Stimulated activated CD4-positive, alpha-beta T cell treated with anti-CD3 and anti-CD28 coated beads, Interleukin-2, amount 100 ng/mL, for 48 hours (primary cell): ENCODE measurements around the gene SAFB.

ENCODE experiments used
- DNase-seq, 2 donors: peaks; one replicate each; pipeline ENCODE4 v3.0.0-alpha.2; 2020

Gene SAFB

DNA sequence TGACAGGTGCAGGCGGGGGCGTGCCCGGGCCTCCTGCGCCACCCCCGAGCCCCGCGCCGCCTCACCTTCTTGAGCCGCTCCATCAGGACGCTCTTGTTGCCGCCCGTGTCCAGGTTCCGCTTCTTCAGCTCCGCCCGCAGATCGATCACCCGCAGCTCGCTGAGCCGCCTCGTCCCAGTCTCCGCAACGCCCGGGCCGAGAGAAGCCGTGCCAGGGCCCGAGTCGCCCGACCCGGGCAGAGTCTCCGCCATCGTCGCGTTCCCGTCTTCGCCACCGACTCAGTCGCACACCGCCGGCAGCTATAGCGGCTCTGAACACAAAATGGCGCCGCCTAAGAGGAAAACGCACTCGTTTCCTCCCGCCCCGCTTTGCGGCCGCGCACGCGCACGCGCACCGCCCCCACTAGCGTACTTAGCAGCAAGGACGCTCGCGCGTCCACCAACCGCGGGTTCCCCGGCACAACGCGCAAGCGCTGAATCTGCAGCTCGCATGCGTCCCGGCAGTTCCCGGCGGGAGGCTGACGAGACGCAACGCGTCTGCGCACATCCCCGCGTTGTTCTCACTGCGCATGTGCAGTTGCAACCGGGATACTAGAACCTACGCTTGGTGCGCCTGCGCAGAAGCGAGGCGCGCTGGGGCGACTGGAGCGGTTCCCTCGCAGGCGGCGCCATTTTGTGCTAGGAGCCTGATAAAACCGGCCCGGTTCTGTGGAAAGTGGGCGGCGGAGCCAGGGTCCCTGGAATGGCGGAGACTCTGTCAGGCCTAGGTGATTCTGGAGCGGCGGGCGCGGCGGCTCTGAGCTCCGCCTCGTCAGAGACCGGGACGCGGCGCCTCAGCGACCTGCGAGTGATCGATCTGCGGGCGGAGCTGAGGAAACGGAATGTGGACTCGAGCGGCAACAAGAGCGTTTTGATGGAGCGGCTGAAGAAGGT is at the start of gene SAFB, which contains the start of gene SAFB2:
Gene SAFB (plus strand): TSS at position 619 of the 932 bp plus-strand sequence. CDS start 123 bp downstream, at position 742.
Gene SAFB2 (minus strand): TSS at position 312 of the 932 bp plus-strand sequence. CDS start 61 bp downstream, at position 251.
- DNase-seq: peak; percentile 98

DNA sequence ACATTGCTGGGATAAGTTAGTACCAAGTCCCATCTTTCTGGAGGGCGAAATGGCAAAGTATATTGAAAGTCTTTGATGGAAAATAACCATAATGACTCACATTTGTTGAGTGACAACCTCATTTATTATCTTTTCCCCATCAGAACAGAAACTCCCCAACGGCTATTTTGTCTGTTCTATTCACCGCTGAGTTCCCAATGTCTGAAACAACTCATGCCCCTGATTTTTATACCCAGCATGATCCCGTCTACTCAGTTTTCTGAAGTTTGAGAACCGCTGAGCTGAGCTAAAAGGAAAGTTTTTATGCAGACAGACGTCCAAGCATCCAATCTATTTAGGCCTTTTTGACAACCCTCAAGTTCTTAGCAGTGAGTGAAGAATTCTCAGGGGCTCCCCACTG is 47.3 kb upstream of the SAFB start:
- DNase-seq: no peak

GRCh38 chr19:5578097-5578846 is 44.6 kb upstream of the SAFB start:
- peak; percentile 73 to 78 for DNase-seq

GRCh38 chr19:5579286-5579685 is 43.6 kb upstream of the SAFB start:
- no peak for DNase-seq

- DNase-seq: no peak
These were observed 43.2 kb upstream of the SAFB start for GRCh38 chr19:5579697-5580096.

GRCh38 chr19:5580161-5580571 is 42.7 kb upstream of the SAFB start:
- DNase-seq: no peak

DNA sequence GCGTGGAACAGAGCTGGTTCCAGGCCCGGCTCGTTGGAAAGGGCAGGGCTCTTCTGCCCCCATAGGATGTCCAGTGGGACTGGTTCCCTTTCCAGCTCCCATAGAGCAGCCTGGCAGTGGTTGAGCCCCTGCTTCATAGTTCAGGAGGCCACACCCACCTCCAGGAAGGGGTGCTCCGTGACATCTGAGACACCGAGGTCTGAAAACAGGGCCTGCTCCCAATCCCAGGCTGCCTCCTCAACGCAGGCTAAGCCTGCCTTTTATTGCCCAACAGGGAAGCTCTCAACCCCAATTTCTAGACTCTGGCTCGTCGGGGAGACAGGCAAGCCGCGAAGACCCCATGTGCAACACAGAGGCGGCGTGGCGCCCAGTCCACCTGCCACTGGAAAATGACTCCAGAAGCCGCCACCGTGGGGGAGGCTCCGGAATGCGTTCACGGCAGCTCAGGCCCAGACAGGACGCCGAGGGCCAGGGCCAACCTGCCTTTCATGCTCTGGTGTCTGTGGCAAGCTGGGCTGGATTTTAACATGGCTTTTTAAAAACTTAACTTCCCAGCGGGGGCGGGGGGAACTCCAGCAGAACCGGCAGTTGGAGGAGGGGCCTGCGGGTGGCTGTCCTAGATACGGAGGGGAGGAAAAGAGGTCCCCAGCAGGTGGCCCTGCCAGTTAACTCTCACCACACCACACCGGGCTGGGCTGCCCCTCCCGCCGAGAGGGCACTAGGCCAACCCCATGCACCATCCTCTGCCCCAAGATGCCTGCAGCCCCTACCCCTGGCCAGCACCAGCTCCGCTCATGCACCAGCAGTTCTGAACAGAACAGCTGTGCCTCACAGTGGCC is 37.2 kb upstream of the SAFB start:
- DNase-seq: peak; percentile 23 to 27

- DNase-seq: no peak
These were observed 36.4 kb upstream of the SAFB start for GRCh38 chr19:5586300-5587070.

GRCh38 chr19:5587071-5587455 is 35.8 kb upstream of the SAFB start:
- DNase-seq: no peak

DNA sequence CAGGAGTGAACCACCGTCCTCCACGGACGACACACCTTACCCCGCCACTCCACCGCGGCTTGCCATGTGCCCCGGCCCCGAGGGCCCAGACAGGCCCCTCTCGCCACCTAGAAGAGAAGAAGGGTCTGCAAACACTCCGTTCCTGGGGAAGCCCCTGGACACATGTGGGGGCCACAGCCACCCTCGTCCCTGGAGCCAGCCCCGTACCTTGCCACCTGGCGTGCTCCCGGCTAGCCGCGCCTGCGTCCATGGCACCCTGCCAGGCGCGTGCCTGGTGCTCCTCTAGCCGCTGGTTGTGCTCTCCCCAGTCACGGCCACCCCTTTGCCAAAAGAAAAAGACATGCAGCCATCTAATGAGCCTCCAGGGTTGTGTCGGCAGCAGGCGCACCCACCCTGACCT is 35.2 kb upstream of the SAFB start:
- no peak for DNase-seq

- no peak for DNase-seq
These were observed 34.4 kb upstream of the SAFB start for GRCh38 chr19:5588441-5588840.

DNA sequence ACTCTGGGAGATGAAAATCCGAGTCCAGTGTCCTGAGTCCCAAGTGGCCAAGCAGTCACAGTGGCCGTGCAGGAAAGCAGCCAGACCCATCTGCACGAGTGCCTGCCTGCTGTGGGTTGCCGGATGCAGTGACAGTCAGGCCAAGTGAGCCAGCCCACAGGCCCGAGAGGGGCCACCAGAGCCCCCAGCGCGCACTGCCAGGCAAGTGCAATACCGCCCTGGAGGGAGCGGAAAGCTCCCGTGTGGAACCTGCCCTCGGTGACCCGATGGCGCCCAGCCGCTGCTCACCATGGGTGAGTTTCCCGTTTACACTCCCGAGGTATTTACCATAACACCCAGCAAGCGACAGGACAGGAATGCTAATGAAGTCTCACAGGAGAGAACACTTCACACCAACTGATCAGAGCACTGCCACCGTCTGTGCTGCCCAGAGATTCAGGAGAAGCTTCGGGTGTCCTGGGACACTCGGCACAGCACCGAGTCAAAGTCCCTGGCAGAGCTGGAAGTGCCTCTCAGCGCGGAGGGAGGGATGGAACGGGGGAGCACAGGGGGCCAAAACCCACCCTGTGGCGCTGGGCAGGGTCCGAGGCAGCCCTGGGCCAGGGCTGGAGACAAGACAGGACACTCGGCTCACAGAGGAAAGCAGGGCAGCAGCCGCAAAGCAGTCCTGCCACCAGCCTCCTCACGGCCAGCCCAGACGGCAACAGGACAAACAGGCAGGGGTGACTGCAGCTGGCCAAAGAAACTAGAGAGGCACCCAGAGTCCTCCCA is 33.8 kb upstream of the SAFB start:
- DNase-seq: no peak

GRCh38 chr19:5590151-5590864 is 32.6 kb upstream of the SAFB start:
- no peak for DNase-seq

GRCh38 chr19:5590865-5591154 is 32.1 kb upstream of the SAFB start:
- no peak for DNase-seq

GRCh38 chr19:5591476-5591875 is 31.4 kb upstream of the SAFB start:
- DNase-seq: no peak

- no peak for DNase-seq
These were observed 30.1 kb upstream of the SAFB start for GRCh38 chr19:5592531-5593342.

GRCh38 chr19:5593343-5594255 is 29.3 kb upstream of the SAFB start:
- DNase-seq: no peak

DNA sequence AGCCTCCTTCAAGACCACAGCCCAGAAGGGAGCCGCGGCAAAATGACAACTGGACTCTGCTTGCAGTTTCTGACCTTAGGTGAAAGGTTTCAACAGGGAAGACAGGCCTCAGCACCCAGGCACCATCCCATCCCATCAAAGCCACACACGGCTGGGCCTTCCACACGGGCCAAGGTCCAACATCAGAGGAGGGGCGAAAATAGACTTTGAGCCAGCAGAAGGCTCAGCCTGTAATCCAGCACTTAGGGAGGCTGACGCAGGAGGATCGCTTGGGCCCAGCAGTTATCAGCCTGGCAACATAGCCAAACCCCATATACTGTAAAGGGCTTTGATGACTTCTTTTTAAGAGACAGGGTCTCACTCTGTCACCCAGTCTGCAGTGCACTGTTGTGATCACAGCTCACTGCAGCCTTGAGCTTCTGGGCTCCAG is 28.3 kb upstream of the SAFB start:
- DNase-seq: no peak

DNA sequence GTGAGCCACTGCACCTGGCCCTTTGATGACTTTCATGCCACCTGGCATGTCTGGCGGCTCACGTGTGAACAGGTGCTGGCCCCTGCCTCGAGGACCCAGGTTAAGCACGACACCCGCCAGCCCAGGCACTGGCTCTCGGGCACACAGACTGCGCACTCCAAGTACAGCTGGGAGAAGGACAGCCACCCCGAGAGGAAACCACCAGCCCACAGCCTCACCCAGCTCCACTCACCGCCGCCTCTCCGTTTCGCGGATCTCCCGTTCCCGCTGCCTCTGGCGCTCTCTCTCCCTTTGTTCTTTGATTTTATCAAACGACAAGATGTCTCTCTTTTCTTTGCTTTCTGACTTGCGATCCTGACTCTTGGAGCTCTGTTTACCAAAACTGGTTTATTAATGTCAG is 27.8 kb upstream of the SAFB start:
- DNase-seq: no peak
